Fibroblast of lung (primary cell): ENCODE results near the gene ATG2A. TPM values are rescaled to one million over a fixed set of nuclear protein-coding genes. Genes with fewer than 3 reads are reported as not detected.

Experiments
- DNase-seq, 2 donors: peaks; one replicate each; pipeline versions ENCODE4 v3.0.0 to v3.0.0-alpha.2; 2010; ENCODE audit warnings: low read depth in 2 of 2
- H2AFZ ChIP-seq: 2 replicates; pipeline ENCODE4 v1.5.1; 2012; ENCODE audit warnings: low read length, control low read depth, inconsistent platforms
- H3K27ac ChIP-seq: 2 replicates; pipeline ENCODE4 v1.5.1; 2011; ENCODE audit warnings: low read length, control low read depth; ENCODE audit not compliant: insufficient read depth
- H3K27me3 ChIP-seq: 2 replicates; pipeline ENCODE4 v1.5.1; 2011; ENCODE audit warnings: mild to moderate bottlenecking, low read length; ENCODE audit not compliant: control insufficient read depth, insufficient read depth
- H3K36me3 ChIP-seq: 2 replicates; pipeline ENCODE4 v1.5.1; 2011; ENCODE audit warnings: low read length; ENCODE audit not compliant: control insufficient read depth, insufficient read depth
- H3K4me1 ChIP-seq: 2 replicates; pipeline ENCODE4 v1.5.1; 2011; ENCODE audit warnings: low read length; ENCODE audit not compliant: control insufficient read depth, insufficient read depth; ENCODE audit errors: extremely low read depth
- H3K4me2 ChIP-seq: 2 replicates; pipeline ENCODE4 v1.5.1; 2011; ENCODE audit warnings: low read length, control low read depth; ENCODE audit not compliant: insufficient read depth; ENCODE audit errors: extremely low read depth
- H3K4me3 ChIP-seq, 4 experiments: fragments of 200-600 bp in 1 of 4; sonication (generic) in 1 of 4; replicated peaks in 1 of 4; 2 replicates each; pipeline ENCODE4 v1.5.1; 2011 to 2016; ENCODE audit warnings: low read length in 4 of 4, low read depth in 3 of 4, mild to moderate bottlenecking in 3 of 4, control low read depth in 2 of 4, inconsistent platforms in 1 of 4, mixed read lengths in 1 of 4; ENCODE audit not compliant: insufficient read depth in 1 of 4; ENCODE audit errors: control extremely low read depth in 1 of 4
- H3K79me2 ChIP-seq: 2 replicates; pipeline ENCODE4 v1.5.1; 2012; ENCODE audit warnings: mild to moderate bottlenecking, low read length, inconsistent platforms; ENCODE audit not compliant: control insufficient read depth, insufficient read depth
- H3K9ac ChIP-seq: 2 replicates; pipeline ENCODE4 v1.5.1; 2011; ENCODE audit warnings: mild to moderate bottlenecking, low read length, control low read depth; ENCODE audit not compliant: insufficient read depth
- H3K9me3 ChIP-seq: 2 replicates; pipeline ENCODE4 v1.5.1; 2012; ENCODE audit warnings: low read depth, low read length; ENCODE audit not compliant: control insufficient read depth, insufficient read depth
- H4K20me1 ChIP-seq: 2 replicates; pipeline ENCODE4 v1.5.1; 2011; ENCODE audit warnings: low read length; ENCODE audit not compliant: control insufficient read depth, insufficient read depth; ENCODE audit errors: extremely low read depth
- EZH2 ChIP-seq: IDR thresholded peaks from 2 replicates; pipeline ENCODE4 v1.5.1; 2012; ENCODE audit warnings: low read length, control low read depth, mild to moderate bottlenecking; ENCODE audit errors: missing control alignments
- polyA plus RNA-seq, 2 donors: library from polyadenylated mRNA; depleted of rRNA in 1 of 2; stranded (reverse) in 1 of 2; unstranded in 1 of 2; fragments of >200 nt; gene quantifications; 2 replicates each; pipeline ENCODE4 v1.2.1, GENCODE V29; 2011 to 2012; ENCODE audit warnings: missing spikeins in 1 of 2
- total RNA-seq: library from RNA; depleted of rRNA; stranded (reverse); fragments of >200 nt; gene quantifications from 2 replicates; pipeline ENCODE4 v1.2.1, GENCODE V29; 2014
- TF ChIP-seq, protein P1 (sequence below), 2 donors: IDR thresholded peaks in 1 of 2; conservative IDR thresholded peaks in 1 of 2; 1 replicate in 1 of 2; 2 replicates in 1 of 2; pipeline ENCODE4 v1.5.1; 2011 to 2012; ENCODE audit warnings: low read length in 2 of 2, control low read depth in 1 of 2, inconsistent platforms in 1 of 2, low read depth in 1 of 2, mild to moderate bottlenecking in 1 of 2

The ATG2A gene
- total and polyA plus RNA-seq, 2 donors (not counting 1 experiment from before 2014, with no cell fraction given) = 3.1 to 9.9 TPM

DNA sequence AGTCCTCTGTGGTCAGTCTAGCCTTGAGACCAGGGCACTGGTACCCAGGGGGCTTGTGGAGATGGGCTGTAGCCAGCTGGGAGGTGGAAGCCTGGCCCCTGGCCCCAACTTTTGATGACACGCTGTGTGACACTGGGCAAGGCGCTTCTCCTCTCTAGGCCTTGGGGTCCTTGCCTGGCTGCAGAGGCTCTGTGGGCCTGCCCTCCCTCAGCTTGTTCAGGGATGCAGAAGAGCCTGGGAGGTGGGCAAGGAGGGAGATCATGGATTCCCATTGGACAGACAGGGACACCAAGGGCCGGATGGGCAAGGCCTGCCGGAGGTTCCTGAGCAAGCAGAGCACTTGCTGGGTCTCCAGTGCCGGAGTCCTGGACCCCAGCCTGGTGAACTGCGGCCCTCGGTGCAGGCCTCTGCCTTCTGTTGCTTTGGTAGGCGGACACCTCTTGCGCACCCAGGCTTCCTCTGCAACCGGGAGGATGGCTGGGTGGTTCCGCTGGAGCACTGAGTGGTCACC, 6.2 kb upstream of the ATG2A start:
- TF ChIP-seq EZH2 = no peak
- TF ChIP-seq, protein P1, sequence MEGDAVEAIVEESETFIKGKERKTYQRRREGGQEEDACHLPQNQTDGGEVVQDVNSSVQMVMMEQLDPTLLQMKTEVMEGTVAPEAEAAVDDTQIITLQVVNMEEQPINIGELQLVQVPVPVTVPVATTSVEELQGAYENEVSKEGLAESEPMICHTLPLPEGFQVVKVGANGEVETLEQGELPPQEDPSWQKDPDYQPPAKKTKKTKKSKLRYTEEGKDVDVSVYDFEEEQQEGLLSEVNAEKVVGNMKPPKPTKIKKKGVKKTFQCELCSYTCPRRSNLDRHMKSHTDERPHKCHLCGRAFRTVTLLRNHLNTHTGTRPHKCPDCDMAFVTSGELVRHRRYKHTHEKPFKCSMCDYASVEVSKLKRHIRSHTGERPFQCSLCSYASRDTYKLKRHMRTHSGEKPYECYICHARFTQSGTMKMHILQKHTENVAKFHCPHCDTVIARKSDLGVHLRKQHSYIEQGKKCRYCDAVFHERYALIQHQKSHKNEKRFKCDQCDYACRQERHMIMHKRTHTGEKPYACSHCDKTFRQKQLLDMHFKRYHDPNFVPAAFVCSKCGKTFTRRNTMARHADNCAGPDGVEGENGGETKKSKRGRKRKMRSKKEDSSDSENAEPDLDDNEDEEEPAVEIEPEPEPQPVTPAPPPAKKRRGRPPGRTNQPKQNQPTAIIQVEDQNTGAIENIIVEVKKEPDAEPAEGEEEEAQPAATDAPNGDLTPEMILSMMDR (conservative IDR thresholded peaks at IDR 0.05 in 1 of 2, IDR thresholded peaks at IDR 0.05 in 1 of 2; ENCODE audit: low read depth in 1 of 2, low read length in 2 of 2) = no peak
- Histone ChIP-seq H3K4me1 (peaks cover 6% of the 10 kb centered on the region), H3K4me3 (no peak overlapping the region), H4K20me1 (no peaks in the 10 kb centered on the region), H3K79me2 (no peaks in the 10 kb centered on the region), H3K27me3 (no peaks in the 10 kb centered on the region), H3K4me2 (no peak overlapping the region), H3K36me3 (peaks cover 5% of the 10 kb centered on the region), H3K27ac (no peak overlapping the region), H3K9me3 (no peaks in the 10 kb centered on the region), H3K9ac (no peak overlapping the region), H2AFZ (peak overlapping the region; percentile 99)
- no peak for DNase-seq

GRCh38 chr11:64921384-64921783, 4.4 kb upstream of the ATG2A start:
- Histone ChIP-seq H3K4me2 (no peak overlapping the region), H3K9ac (no peak overlapping the region), H3K4me1 (peaks cover 6% of the 10 kb centered on the region), H3K9me3 (no peaks in the 10 kb centered on the region), H3K27ac (no peak overlapping the region), H3K4me3 (no peak overlapping the region), H2AFZ (no peak overlapping the region), H3K79me2 (peaks cover 6% of the 10 kb centered on the region), H3K27me3 (no peaks in the 10 kb centered on the region), H3K36me3 (no peaks in the 10 kb centered on the region), H4K20me1 (no peaks in the 10 kb centered on the region)
- DNase-seq = no peak
- no peak for TF ChIP-seq EZH2
- TF ChIP-seq, protein P1 (conservative IDR thresholded peaks at IDR 0.05 in 1 of 2, IDR thresholded peaks at IDR 0.05 in 1 of 2; ENCODE audit: low read depth in 1 of 2, low read length in 2 of 2) = no peak

GRCh38 chr11:64920124-64920523, 3.1 kb upstream of the ATG2A start:
- H3K9me3 ChIP-seq = no peaks in the 10 kb centered on the region
- no peak overlapping the region for H2AFZ ChIP-seq
- no peak for DNase-seq
- H3K4me2 ChIP-seq = no peak overlapping the region
- no peak overlapping the region for H3K9ac ChIP-seq
- H3K36me3 ChIP-seq = no peaks in the 10 kb centered on the region
- TF ChIP-seq, protein P1 (conservative IDR thresholded peaks at IDR 0.05 in 1 of 2, IDR thresholded peaks at IDR 0.05 in 1 of 2; ENCODE audit: low read depth in 1 of 2, low read length in 2 of 2) = no peak
- TF ChIP-seq EZH2 = no peak
- H3K4me1 ChIP-seq = peaks cover 6% of the 10 kb centered on the region
- H4K20me1 ChIP-seq = no peaks in the 10 kb centered on the region
- H3K79me2 ChIP-seq = peaks cover 10% of the 10 kb centered on the region
- no peak overlapping the region for H3K27ac ChIP-seq
- H3K27me3 ChIP-seq = no peaks in the 10 kb centered on the region
- H3K4me3 ChIP-seq = no peak overlapping the region
